Mucosa of descending colon (tissue), 3 donors: Measurements from ENCODE around the gene LDLRAD4. TPM values are rescaled to one million over a fixed set of nuclear protein-coding genes. Genes with fewer than 3 reads are reported as not detected.

ENCODE experiments used
- ATAC-seq: fragments of 200-7000 bp; cut with Tn5 transposase; one replicate; pipeline ENCODE4 v1.9.1; 2020; ENCODE audit warnings: mild to moderate bottlenecking, moderate library complexity
- DNase-seq, 3 donors: peaks; one replicate each; pipeline ENCODE4 v3.0.0-alpha.2; 2020
- H3K36me3 ChIP-seq: fragments of 200-600 bp; one replicate; pipeline ENCODE4 v1.8.0; 2021; ENCODE audit warnings: low read depth, mild to moderate bottlenecking
- H3K4me1 ChIP-seq: fragments of 200-600 bp; one replicate; pipeline ENCODE4 v1.8.0; 2021; ENCODE audit warnings: low read depth, mild to moderate bottlenecking
- H3K4me3 ChIP-seq: fragments of 200-600 bp; one replicate; pipeline ENCODE4 v1.8.0; 2021; ENCODE audit warnings: mild to moderate bottlenecking
- H3K9me3 ChIP-seq: fragments of 200-600 bp; one replicate; pipeline ENCODE4 v1.8.0; 2021; ENCODE audit warnings: mild to moderate bottlenecking
- CTCF ChIP-seq: fragments of 200-600 bp; IDR thresholded peaks from one replicate; pipeline ENCODE4 v1.8.0; 2022; ENCODE audit warnings: antibody characterized with exemption, mild to moderate bottlenecking
- intact Hi-C, 2 donors: fragments of 100-400 bp; cut with DNase I in 1 of 2; cut with micrococcal nuclease in 1 of 2; formaldehyde crosslinking; loops; one replicate each; pipeline versions ENCODE4 v1.11.0 to v1.11.1; 2022; cut with DNase I, micrococcal nuclease
- total RNA-seq, 3 donors: library from RNA; stranded (reverse); fragmentation: NEBNext Ultra II Directional in 2 of 3; extraction: Animal tissue kit (Norgen Biotek cat#: 25700) in 2 of 3; gene quantifications; one replicate each; pipeline versions ENCODE4 v1.2.1 to v1.2.4, GENCODE V29; 2021 to 2023
- donor health status: DM: no; HTN: no; CAD: no; lungs with moderate emphysema.
- donor health status: DM: no; HTN: no; CAD: no.
- donor health status: DM: no; HTN: yes; CAD: no.

Gene LDLRAD4
- total RNA-seq, 3 donors from 2014 or later = 36.8 to 41.0 (median 37.4) TPM

DNA sequence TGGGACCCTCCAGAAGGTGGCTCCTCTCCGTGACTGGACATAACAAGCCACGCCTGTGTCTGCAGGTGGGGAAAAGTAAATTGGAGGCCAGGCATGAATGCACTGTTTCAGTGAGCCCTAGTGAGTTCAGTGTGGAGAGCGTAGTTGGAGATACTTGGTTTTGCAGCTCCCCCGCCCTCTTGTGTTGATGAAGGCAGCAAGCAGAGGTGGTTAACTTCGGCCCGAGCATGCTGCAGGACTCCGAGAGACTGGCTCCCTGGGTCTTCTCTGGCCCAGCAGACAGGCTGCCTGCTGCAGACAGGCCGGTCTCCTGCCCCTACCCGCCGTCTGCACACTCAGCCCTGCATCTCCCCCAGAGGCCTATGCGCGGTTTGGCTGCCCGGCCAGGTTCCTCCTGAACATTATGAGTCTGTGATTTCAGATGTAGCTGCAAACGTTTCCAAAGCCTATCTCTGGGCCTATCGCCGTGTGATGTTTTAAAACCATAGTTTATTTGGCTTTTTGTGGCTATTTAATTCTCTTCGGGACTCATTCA lies 102.4 kb downstream of the LDLRAD4 start:
- DNase-seq = no peak
- peaks cover 5% of the 10 kb centered on the region for H3K9me3 ChIP-seq
- ATAC-seq = no peak
- TF ChIP-seq CTCF = no peak
- H3K4me1 ChIP-seq = no peaks in the 10 kb centered on the region
- H3K4me3 ChIP-seq = no peak overlapping the region
- intact Hi-C loops = loop anchor here in 1 of 2 donors (10.0 kb wide), 1 partner anchor 54 kb away; no protein-coding TSS in a partner anchor
- no peaks in the 10 kb centered on the region for H3K36me3 ChIP-seq

GRCh38 chr18:13321923-13322322 lies 103.4 kb downstream of the LDLRAD4 start:
- no peak for DNase-seq
- Histone ChIP-seq H3K4me3 (no peak overlapping the region), H3K36me3 (no peaks in the 10 kb centered on the region), H3K9me3 (no peaks in the 10 kb centered on the region), H3K4me1 (no peaks in the 10 kb centered on the region)
- intact Hi-C loops = loop anchor here in 1 of 2 donors (10.0 kb wide), 1 partner anchor 53 kb away; no protein-coding TSS in a partner anchor
- ATAC-seq = no peak
- TF ChIP-seq CTCF = no peak

DNA sequence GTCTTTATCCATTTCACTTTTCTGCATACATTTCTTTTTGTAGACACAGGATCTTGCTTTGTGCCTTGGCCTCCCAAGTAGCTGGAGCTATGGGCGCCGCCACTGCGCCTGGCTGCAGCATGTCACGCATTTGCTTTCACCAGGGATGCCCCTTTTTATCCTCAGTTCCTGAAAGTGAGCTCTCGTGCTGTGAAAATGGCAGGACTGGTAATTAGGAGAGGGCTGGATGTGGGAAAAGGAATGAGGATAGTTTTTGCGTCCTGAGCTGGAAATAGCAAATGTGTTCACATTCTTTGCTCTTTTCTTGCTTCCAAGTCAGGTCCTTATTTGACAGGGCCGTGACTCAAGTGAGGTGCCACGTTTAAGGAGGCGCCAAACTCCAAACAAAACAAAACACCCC lies 104.6 kb downstream of the LDLRAD4 start:
- DNase-seq = no peak
- H3K4me1 ChIP-seq = no peaks in the 10 kb centered on the region
- H3K9me3 ChIP-seq = no peaks in the 10 kb centered on the region
- intact Hi-C loops = loop anchor here in 1 of 2 donors (10.0 kb wide), 1 partner anchor 52 kb away; no protein-coding TSS in a partner anchor
- no peak for ATAC-seq
- no peak for TF ChIP-seq CTCF
- no peaks in the 10 kb centered on the region for H3K36me3 ChIP-seq
- H3K4me3 ChIP-seq = no peak overlapping the region

GRCh38 chr18:13324880-13325279 lies 106.3 kb downstream of the LDLRAD4 start:
- no peaks in the 10 kb centered on the region for H3K36me3 ChIP-seq
- no peaks in the 10 kb centered on the region for H3K9me3 ChIP-seq
- DNase-seq (no peak), ATAC-seq (no peak)
- no peaks in the 10 kb centered on the region for H3K4me1 ChIP-seq
- no peak overlapping the region for H3K4me3 ChIP-seq
- no peak for TF ChIP-seq CTCF
- intact Hi-C loops = loop anchor here in 1 of 2 donors (10.0 kb wide), 1 partner anchor 50 kb away; no protein-coding TSS in a partner anchor

DNA sequence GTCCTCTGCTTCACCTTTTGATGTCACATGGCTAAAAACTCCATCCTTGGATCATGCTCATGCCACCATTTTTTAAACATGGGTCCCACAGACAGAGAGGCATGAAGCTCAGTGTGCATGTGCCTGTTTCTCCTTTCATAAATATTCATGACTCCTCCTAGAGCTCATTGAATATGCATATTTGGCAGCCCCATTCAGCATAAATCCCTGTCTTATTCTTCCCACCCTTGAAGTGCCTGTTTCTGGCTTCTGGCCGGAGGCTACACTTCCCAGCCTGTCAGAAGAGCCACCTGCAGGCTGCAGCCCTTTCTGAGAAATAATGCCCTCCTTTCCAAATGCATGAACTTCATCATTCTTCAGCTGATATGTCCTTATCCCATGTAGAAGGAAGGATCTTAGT lies 109.7 kb downstream of the LDLRAD4 start:
- Histone ChIP-seq H3K9me3 (no peaks in the 10 kb centered on the region), H3K4me3 (no peak overlapping the region), H3K36me3 (no peaks in the 10 kb centered on the region), H3K4me1 (no peaks in the 10 kb centered on the region)
- TF ChIP-seq CTCF = no peak
- no peak for ATAC-seq
- intact Hi-C loops = loop anchor here in 1 of 2 donors (10.0 kb wide), 1 partner anchor 47 kb away; no protein-coding TSS in a partner anchor
- no peak for DNase-seq

- ATAC-seq = no peak
- no peak overlapping the region for H3K4me3 ChIP-seq
- no peaks in the 10 kb centered on the region for H3K9me3 ChIP-seq
- H3K36me3 ChIP-seq = no peaks in the 10 kb centered on the region
- intact Hi-C loops = no loop called here
- TF ChIP-seq CTCF = no peak
- no peaks in the 10 kb centered on the region for H3K4me1 ChIP-seq
- no peak for DNase-seq
Measured at GRCh38 chr18:13330996-13331395, 112.4 kb downstream of the LDLRAD4 start.
